Upper lobe of left lung (tissue), 6 donors: Measurements from ENCODE around the gene ZNF880. TPM values are rescaled to one million over a fixed set of nuclear protein-coding genes. Genes with fewer than 3 reads are reported as not detected.

Experiments used
- ATAC-seq, 2 donors: fragments of 200-7000 bp; cut with Tn5 transposase; one replicate each; pipeline ENCODE4 v1.9.1; 2022; ENCODE audit warnings: mild to moderate bottlenecking in 2 of 2, moderate library complexity in 2 of 2; ENCODE audit not compliant: low FRiP score in 2 of 2
- DNase-seq, 2 donors: peaks; one replicate each; pipeline ENCODE4 v3.0.0-alpha.2; 2019 to 2020
- H3K27ac ChIP-seq, 4 donors: fragments of 200-600 bp; sonication (generic); one replicate each; pipeline ENCODE4 v1.5.1; 2016 to 2019
- H3K27me3 ChIP-seq, 4 donors: fragments of 200-600 bp; sonication (generic); one replicate each; pipeline ENCODE4 v1.5.1; 2017 to 2019
- H3K36me3 ChIP-seq, 4 donors: fragments of 200-600 bp; sonication (generic); one replicate each; pipeline ENCODE4 v1.5.1; 2016 to 2019
- H3K4me1 ChIP-seq, 4 donors: fragments of 200-600 bp; sonication (generic); one replicate each; pipeline ENCODE4 v1.5.1; 2018 to 2019
- H3K4me3 ChIP-seq, 4 donors: fragments of 200-600 bp; sonication (generic); one replicate each; pipeline ENCODE4 v1.5.1; 2017 to 2019; ENCODE audit warnings: mild to moderate bottlenecking in 2 of 4, moderate library complexity in 1 of 4
- H3K9me3 ChIP-seq, 4 donors: fragments of 200-600 bp; sonication (generic); one replicate each; pipeline ENCODE4 v1.5.1; 2018 to 2019
- CTCF ChIP-seq, 6 experiments: fragments of 450-650 bp in 4 of 6; fragments of 200-600 bp in 2 of 6; sonication (generic) in 2 of 6; IDR thresholded peaks; one replicate each; pipeline ENCODE4 v1.5.1; 2016 to 2019; ENCODE audit warnings: antibody characterized with exemption in 6 of 6
- EP300 ChIP-seq, 4 donors: sonication (generic); formaldehyde crosslinking; IDR thresholded peaks; one replicate each; pipeline ENCODE4 v1.5.1; 2017; ENCODE audit warnings: antibody characterized with exemption in 4 of 4, control low read depth in 2 of 4
- POLR2A ChIP-seq, 4 donors: fragments of 450-650 bp; IDR thresholded peaks; one replicate each; pipeline ENCODE4 v1.5.1; 2016 to 2017; ENCODE audit warnings: antibody characterized with exemption in 4 of 4, mild to moderate bottlenecking in 2 of 4
- POLR2AphosphoS5 ChIP-seq, 2 donors: sonication (generic); formaldehyde crosslinking; IDR thresholded peaks; one replicate each; pipeline ENCODE4 v1.5.1; 2017; ENCODE audit warnings: antibody characterized with exemption in 2 of 2
- WGBS, 2 donors: methylation state at CpG; one replicate each; pipeline ENCODE4 v1.1.5; 2017 to 2018; 5-methylcytosine and 5-hydroxymethylcytosine counted together
- total RNA-seq, 6 donors: library from RNA; depleted of rRNA in 4 of 6; stranded (reverse); fragments of >200 nt in 4 of 6; gene quantifications; one replicate each; pipeline versions ENCODE4 v1.1.0 to v1.2.1, GENCODE V29; 2016 to 2021
- donor health status: DM: no; HTN: no; CAD: no; lungs with moderate emphysema.
- donor health status: DM: no; HTN: yes; CAD: no; lungs with severe emphysema.

Gene ZNF880
- total RNA-seq: 10 to 100 TPM in 5 of 6 donors, 1 to 10 TPM in 1; 9.9 to 19.4 (median 12.4) TPM

GRCh38 chr19:52369559-52370340 lies at the start of gene ZNF880:
TSS of gene ZNF880 (plus strand) at chr19:52369923. CDS start at chr19:52369966, 43 bp downstream.
- Histone ChIP-seq H3K27me3 (no peaks in the 10 kb centered on the region), H3K4me1 (peaks cover 0 to 13% (median 7%) of the 10 kb centered on the region in 4 donors), H3K9me3 (peaks cover 26 to 88% (median 57%) of the 10 kb centered on the region in 4 donors), H3K4me3 (peak within 1 kb of the TSS; percentile 49 to 74 (median 63)), H3K36me3 (peaks cover 11 to 38% (median 30%) of the 10 kb centered on the region in 4 donors), H3K27ac (peak within 1 kb of the TSS; percentile 85 to 98 (median 96))
- TF ChIP-seq EP300 (IDR thresholded peaks at IDR 0.05) (no peak), CTCF (IDR thresholded peaks at IDR 0.05) (no peak), POLR2A (IDR thresholded peaks at IDR 0.05) (peak in 2 of 4 donors; percentile 49 to 57), POLR2AphosphoS5 (IDR thresholded peaks at IDR 0.05) (peak; percentile 73 to 78)
- ATAC-seq (peak; percentile 95 to 100), DNase-seq (peak; percentile 81 to 95)
- WGBS, 2 donors: 2 to 3% methylated on average over 30 to 52 of the region's 52 CpGs

- Histone ChIP-seq H3K4me1 (no peaks in the 10 kb centered on the region), H3K36me3 (peaks cover 24 to 60% (median 53%) of the 10 kb centered on the region in 4 donors), H3K27ac (no peak overlapping the region), H3K27me3 (no peaks in the 10 kb centered on the region), H3K4me3 (no peak overlapping the region), H3K9me3 (peaks cover 87 to 100% (median 100%) of the 10 kb centered on the region in 4 donors)
- WGBS, 2 donors: 92 to 93% methylated on average over 6 of the region's 6 CpGs
- DNase-seq (no peak), ATAC-seq (no peak)
- TF ChIP-seq POLR2AphosphoS5 (IDR thresholded peaks at IDR 0.05): no peak
- no peak for TF ChIP-seq EP300 (IDR thresholded peaks at IDR 0.05)
- no peak for TF ChIP-seq CTCF (IDR thresholded peaks at IDR 0.05)
- no peak for TF ChIP-seq POLR2A (IDR thresholded peaks at IDR 0.05)
These were observed 47.3 kb upstream of the ZNF880 start for GRCh38 chr19:52322429-52322828.

- no peaks in the 10 kb centered on the region for H3K27me3 ChIP-seq
- no peak overlapping the region for H3K27ac ChIP-seq
- H3K4me1 ChIP-seq: peaks cover 1 to 2% (median 2%) of the 10 kb centered on the region in 4 donors
- DNase-seq: no peak
- peaks cover 28 to 97% (median 68%) of the 10 kb centered on the region in 4 donors for H3K9me3 ChIP-seq
- ATAC-seq: no peak
- H3K4me3 ChIP-seq: no peak overlapping the region
- H3K36me3 ChIP-seq: no peaks in the 10 kb centered on the region
- TF ChIP-seq POLR2AphosphoS5 (IDR thresholded peaks at IDR 0.05) (no peak), EP300 (IDR thresholded peaks at IDR 0.05) (no peak), CTCF (IDR thresholded peaks at IDR 0.05) (no peak), POLR2A (IDR thresholded peaks at IDR 0.05) (no peak)
- WGBS, 2 donors: 91 to 92% methylated on average over 10 of the region's 10 CpGs
These were observed 38.0 kb upstream of the ZNF880 start for GRCh38 chr19:52331757-52332156.

- 58 to 70% methylated on average over 7 to 9 of the region's 9 CpGs for WGBS, 2 donors
- no peak for DNase-seq
- peaks cover 6 to 9% (median 8%) of the 10 kb centered on the region in 4 donors for H3K4me1 ChIP-seq
- H3K27me3 ChIP-seq: no peaks in the 10 kb centered on the region
- peak; percentile 20 to 49 for ATAC-seq
- H3K9me3 ChIP-seq: peaks cover 16 to 59% (median 34%) of the 10 kb centered on the region in 4 donors
- H3K27ac ChIP-seq: peak overlapping the region; percentile 75 to 93 (median 88)
- H3K36me3 ChIP-seq: no peaks in the 10 kb centered on the region
- peak overlapping the region; percentile 63 to 76 (median 67) for H3K4me3 ChIP-seq
- TF ChIP-seq POLR2A (IDR thresholded peaks at IDR 0.05) (no peak), POLR2AphosphoS5 (IDR thresholded peaks at IDR 0.05) (no peak), EP300 (IDR thresholded peaks at IDR 0.05) (no peak), CTCF (IDR thresholded peaks at IDR 0.05) (no peak)
These were observed 34.0 kb upstream of the ZNF880 start for GRCh38 chr19:52335768-52336116.
